Stimulated activated CD4-positive, alpha-beta T cell treated with anti-CD3 and anti-CD28 coated beads, TNF-alpha, amount 100 ng/mL, for 1 hour (primary cell): ENCODE results near the gene ERC2.
"Not testable (repeated sequence)": the region's sequence is repeated elsewhere in the genome, so short reads cannot be mapped to it uniquely, and the experiment has no call there.

ENCODE experiments used
- DNase-seq, 3 donors: peaks; one replicate each; pipeline ENCODE4 v3.0.0-alpha.2; 2020; ENCODE audit warnings: low read depth in 3 of 3, low spot score in 1 of 3

The ERC2 gene

DNA sequence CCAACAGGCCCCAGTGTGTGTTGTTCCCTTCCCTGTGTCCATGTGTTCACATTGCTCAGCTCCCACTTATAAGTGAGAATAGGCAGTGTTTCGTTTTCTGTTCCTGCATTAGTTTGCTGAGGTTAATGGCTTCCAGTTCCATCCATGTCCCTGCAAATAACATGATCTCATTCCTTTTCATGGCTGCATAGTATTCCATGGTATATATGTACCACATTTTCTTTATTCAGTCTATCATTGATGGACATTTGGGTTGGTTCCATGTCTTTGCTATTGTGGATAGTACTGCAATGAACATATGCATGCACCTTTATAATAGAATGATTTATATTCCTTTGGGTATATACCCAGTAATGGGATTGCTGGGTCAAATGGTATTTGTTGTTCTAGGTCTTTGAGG lies 452.9 kb downstream of the ERC2 start:
- not testable (repeated sequence) for DNase-seq

DNA sequence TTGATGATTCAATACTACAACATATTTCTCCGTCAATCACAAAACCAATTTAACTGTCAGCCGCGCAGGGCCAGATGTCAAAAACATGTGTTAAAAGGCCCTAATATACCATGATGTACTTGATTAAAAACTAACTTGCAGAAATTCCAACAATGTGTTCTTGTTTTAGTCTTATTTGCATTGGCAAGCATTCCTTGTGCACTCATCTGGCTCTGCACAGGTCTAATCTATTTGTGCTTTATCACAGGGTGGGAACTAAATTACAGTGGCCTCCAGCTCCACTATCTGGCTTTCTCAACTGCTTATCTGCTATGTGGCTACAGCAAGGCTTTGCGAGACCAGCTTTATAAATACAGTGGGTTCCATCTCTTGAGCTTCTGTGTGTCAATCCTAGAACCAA lies 455.5 kb downstream of the ERC2 start:
- no peak for DNase-seq

GRCh38 chr3:56005196-56005805 lies 463.0 kb downstream of the ERC2 start:
- no peak for DNase-seq

- DNase-seq: no peak
These were observed 465.1 kb downstream of the ERC2 start for GRCh38 chr3:56003129-56003528.

GRCh38 chr3:56001991-56002390 lies 466.3 kb downstream of the ERC2 start:
- no peak for DNase-seq

DNA sequence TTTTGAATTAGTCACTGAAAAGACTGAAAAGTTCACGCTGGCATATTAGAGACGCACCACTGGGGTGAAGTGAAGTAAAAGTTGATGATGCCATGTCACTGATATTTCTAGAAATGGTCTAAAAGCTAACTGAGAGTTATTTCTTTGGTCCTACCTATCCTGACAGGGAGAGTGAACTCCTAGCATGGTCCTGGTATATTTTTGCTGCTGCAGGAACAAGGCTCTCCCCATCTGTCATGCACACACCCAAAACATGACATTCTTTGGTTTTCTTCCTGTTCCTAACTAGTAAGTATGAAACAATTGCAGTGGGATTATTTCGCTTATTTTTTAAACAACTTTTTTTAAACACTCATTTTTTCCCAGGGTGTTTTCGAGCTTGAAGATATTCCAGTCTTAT lies 466.7 kb downstream of the ERC2 start:
- DNase-seq: no peak

DNA sequence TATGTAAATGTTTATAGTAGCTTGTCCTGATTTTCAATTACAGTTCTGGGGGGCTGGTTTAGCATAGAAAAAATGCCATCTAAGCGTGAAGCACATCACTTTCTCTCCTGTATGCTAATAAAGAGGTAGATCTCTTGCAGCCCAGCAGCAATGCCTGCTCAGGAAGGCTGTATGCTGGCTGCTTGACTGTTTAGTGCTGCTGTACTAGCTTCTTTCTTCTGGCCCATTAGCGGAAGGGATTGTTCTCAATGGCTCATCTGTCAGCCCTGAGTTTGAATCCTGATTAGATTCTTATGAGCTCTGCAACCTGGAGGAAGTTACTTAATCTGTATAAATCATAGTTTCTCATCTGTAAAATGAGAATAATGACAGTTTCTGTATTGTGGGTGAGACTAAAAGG lies 478.9 kb downstream of the ERC2 start:
- no peak for DNase-seq

DNA sequence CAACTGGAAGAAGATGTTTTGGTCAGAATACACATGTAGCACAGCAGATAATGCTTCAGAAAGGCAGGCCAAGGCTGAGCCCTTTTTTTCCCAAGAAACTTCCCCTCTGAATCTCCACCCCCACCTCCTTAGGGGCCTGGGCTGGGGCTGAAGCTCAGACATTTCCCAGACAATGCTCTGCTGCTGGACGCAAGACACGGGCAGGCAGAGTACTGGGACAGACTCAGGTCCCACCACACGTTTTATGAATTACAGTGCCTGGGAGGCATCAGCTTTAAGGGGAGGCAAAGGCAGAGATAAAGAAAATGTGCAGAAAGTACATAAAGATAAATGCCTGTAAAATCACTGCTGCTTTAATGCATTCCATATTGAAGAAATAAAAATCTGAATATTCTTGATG lies 479.4 kb downstream of the ERC2 start:
- no peak for DNase-seq

DNA sequence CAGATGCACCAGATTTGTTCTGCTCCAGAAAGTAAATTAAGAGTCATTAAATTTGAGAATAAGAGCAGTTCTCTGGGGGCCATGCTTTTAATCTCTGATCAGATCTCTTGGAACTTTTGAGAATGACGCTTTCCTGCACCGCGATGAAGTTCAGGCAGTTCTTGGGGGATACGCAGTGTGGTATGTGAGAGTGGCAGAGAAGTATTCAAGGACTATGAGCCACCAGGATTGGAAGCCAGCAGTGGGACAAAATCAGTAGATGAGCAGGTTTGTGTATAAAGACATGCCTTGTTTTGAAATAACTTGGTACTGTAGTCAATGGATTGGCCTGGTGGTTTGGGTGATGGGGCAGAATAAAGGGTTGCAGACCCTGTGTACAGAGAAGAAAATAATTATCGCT lies 483.6 kb downstream of the ERC2 start:
- no peak for DNase-seq

GRCh38 chr3:55978953-55979352 lies 489.3 kb downstream of the ERC2 start:
- no peak for DNase-seq

GRCh38 chr3:55974421-55975165 lies 493.7 kb downstream of the ERC2 start:
- DNase-seq: no peak

DNA sequence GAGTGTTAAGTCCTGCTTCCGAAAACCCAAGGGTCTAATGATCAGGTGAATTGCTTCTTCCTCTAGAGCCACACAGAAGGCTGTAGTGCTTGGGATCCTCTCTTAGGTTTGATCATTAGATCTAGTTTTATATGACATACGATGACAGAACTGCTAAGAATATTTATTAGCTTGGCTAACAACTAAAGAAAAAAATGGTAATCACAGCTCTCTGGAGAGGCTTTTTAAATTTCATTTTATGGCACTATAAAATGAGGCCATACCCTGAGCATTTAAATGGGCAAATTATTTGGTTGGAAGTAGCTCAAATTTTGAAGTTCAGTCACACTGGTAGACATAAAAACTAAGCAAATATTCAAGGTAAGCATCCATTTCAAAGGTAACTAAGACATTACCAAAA lies 498.6 kb downstream of the ERC2 start:
- DNase-seq: no peak

GRCh38 chr3:55968331-55968730 lies 499.9 kb downstream of the ERC2 start:
- no peak for DNase-seq

DNA sequence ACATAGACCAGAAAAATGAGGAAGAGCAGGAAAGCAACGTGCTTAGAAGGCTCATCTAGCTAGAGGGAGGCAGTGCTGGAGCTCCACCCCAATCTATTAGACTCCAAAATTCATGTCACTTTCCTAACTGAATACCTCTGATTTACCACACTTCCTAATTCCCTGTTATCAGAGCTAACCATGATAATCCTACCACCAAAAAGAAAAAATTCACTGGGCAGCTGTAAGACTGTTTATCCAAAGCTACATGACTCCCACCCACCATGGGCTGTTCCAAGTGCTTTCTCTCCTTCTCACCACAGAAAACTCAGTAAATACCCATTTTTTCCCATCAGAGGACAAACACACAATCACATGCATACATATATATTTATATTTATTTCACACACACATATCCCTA lies 501.7 kb downstream of the ERC2 start:
- DNase-seq: no peak

GRCh38 chr3:55965776-55966175 lies 502.5 kb downstream of the ERC2 start:
- no peak for DNase-seq

- no peak for DNase-seq
These were observed 503.7 kb downstream of the ERC2 start for GRCh38 chr3:55964491-55964985.

DNA sequence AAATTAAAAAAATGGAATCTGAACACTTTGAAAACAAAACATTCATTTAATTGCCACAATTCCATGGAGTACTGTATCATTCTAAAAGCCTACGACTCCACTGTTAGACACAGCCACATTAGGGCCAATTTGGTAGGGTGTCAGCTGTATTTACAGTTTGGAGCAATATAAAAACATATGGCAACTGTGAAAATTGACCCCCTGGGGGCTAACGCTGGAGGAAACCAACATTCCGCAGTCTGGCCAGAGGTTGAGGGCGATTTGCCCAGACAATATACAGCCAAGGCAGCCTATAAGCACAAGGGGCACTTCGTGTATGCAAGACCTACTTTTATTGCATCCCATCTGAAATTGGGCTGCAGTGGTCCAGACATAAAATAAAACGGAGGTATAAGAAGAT lies 504.7 kb downstream of the ERC2 start:
- DNase-seq: no peak

DNA sequence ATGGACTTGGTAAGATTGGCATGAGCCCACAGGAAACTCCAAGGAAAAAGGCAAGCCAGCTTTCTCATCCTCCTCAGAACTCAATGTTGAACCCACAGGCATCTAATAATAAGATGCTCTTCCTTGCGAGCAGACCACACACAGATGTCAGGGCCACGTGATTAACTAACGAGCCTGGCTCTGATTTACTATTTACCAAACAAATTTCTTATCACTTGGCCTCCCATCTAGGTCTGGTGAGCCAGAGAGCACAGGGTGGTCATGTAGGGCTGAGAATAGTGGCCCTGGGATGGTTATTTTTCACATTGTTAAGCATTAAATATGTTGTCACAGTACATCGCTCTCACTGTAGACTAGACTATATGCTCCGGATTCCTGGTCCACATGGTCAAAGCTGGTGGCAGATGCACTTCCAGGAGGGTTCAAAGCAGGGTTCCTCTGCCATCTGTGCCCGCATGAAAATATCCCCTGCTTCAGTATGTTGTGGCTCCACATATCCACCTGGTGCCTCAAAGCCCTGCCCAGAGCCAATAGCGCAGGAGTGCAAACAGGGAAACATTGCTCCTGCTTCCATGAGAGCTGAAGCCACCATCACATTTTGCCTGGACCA lies 508.7 kb downstream of the ERC2 start:
- no peak for DNase-seq

- no peak for DNase-seq
These were observed 509.7 kb downstream of the ERC2 start for GRCh38 chr3:55958605-55959004.

- no peak for DNase-seq
These were observed 512.3 kb downstream of the ERC2 start for GRCh38 chr3:55955891-55956477.

- no peak for DNase-seq
These were observed 516.9 kb downstream of the ERC2 start for GRCh38 chr3:55951388-55951787.

- DNase-seq: no peak
These were observed 520.9 kb downstream of the ERC2 start for GRCh38 chr3:55947406-55947805.
